Nucleus accumbens (tissue), 56 donors: ENCODE data around the gene PID1.

Source experiments
- DNase-seq, 56 donors: peaks; one replicate each; lab custom pipeline; 2025; lab: John Stamatoyannopoulos, UW

Gene PID1

DNA sequence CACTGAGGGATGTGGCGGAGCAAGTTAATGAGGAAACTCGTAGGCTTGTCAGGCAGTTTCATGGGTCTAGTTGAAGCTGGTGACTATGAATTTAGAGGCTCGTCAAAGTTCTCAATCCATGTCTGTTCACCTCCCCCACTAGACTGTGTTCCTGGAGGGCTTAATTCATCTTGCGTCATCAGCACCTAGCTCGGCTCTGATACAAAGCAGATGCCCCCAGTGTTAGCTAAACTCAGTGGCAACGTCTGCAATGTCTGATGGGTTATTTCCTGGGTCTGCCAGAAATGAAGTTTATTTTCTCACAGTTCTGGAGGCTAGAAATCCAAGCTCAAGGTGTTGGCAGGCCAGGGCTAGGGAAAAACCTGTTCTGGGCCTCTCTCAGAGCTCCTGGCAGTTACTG is 140.6 kb downstream of the PID1 start:
- DNase-seq, result no peak

DNA sequence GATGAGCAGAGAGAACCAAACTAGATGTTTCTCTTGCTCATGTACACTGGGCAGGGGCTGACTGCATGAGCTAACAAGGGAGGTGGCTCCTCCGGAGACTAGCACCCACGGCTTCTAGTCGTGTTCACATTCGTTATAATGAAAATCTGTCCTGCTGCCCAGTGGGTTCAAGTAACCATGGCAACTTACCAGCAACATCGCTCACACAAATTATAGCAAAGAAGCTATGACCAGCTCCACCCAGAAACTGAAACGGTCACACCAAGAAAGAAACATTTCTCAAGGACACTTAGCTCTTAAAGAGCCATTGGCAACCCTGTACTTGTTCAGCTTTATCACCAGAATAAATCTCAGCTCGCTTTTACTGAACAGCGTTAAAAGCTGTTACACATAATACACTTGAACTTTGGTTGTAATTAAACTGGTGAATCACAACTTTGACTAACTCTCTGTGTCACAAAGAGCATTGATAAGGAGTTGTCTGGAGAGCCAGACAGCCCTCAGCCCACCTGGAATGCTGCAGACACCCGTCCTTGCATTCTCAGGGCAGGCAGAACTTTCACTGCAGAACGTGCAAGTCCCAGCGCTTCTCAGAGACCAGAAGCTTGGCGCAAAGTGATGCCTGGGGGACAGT is 141.2 kb downstream of the PID1 start:
- peak in 2 of 56 donors; percentile 2 to 19 for DNase-seq

DNA sequence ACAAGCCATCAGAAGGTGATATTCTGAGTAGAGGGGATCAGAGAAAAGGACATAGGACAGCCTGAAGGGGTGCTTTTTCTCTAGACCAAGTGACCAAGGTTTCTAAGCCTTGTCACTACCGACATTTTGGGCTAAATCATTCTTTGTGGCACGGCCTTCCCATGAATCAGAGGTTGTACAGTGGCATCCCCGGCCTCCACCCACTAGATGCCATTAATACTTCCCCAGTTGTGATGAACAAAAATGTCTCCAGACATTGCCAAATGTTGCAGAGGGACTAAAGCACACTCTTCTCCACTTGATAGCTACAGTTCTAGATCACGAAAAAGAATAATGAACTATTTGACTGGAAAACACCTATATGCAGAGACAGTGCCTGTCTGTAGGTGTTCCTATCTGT is 143.6 kb downstream of the PID1 start:
- no peak for DNase-seq

DNA sequence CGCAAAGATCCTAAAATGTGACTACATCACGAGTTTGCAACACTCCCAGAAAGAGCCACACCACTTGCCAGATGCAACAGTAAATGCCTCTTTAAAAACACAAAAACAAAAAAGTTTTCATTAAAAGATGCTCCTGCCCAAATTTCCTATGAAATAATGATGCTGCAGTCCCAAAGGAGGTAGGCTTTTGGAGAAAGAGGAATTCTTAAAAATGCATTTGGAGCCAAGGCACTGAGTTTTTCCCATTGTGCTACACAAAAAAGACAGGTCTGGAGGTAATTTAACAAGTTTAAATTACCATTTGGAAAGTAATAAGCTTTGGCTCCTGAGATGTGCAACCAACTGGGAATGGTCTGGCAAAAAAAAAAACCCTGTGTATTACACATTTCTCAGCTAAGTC is 145.0 kb downstream of the PID1 start:
- DNase-seq, result no peak

DNA sequence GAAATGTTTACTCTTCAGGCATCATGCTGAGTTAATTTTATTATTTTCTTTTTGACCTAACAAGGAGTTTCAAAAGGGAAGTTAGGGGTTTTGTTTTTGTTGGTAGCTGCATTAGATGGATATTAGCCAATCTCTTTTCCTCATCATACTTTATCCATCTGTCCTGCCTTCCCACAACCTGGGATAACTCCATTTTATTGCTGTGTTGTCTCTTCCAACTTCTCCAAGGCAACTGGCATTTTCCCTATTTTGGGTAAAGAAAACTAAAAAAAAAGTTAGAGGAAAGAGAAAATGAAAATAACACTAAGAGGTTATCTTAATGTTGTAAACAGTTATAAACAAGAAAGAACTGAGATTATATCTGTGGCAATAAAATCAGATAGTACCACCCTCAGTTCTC is 147.0 kb downstream of the PID1 start:
- DNase-seq, result no peak

DNA sequence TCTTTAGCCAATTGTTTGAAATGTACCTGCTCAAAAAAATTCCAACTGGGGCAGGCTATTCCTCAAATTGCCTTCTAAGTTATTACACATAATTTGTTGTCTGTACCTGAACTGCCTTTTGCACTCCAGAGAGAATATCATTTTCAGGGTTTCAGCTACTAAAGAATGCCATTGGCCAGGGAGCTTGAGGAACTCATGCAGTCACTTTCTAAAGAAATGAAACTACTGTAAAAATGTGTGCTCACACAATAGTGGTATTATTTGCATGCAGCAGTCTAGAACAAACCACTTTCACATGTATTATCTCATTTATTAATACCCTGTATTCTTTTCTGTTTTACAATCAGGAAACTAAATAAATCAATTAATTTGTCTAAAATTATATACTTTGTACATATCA is 152.2 kb downstream of the PID1 start:
- no peak for DNase-seq

DNA sequence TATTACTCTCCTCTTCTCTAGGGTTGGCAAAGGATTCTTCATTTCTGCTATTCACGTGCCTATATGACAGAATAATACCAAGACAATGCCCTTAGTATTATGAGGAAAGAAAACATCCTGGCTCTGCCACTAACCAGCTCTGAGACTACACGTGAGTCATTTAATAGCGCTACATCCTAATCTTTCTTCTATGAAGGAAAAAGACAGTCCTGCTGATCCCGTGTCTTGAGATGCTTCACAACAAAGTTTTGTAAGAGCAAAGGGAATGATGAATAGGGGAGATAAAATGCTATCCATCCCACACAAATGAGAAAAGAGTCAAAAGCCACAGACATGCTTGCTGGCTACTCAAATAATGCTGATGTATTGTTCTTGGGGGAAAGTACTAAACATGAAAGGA is 152.8 kb downstream of the PID1 start:
- DNase-seq, result no peak

DNA sequence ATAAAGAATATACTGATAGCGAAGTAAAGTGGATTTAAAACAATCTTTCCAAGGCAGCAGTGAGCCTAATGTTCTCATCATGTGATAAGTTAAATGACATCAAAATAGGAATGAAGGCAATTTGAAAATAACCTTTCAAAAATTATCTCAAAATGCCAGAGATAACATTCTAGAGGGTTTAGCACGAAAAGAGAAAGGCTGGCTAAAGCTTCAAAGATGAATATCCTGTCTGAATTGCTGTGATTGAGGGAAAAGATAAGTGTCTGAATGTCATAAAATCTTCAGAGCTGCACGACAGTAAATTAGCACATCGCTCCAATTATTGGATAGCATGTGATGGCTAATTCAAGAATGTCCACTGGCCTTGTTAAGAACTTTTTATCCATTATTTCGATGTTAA is 159.3 kb downstream of the PID1 start:
- no peak for DNase-seq

DNA sequence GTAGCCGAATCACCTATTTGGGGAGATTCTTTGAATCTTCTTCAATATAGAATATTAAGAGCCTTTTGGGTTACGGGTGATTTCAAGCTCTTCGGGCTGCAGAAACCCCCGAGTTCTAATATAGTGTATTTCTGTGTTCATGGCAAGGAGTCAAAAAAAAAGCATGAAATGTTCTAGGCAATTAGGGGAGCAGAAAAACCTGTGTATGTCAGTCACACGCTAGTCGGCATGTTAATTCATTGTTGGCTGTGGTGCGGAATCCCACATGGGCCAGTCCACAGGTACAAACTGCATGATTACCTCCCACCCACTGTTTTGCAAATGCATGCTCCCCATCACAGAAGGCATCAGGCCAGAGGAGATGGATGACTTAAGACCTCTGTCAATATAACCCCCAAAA is 161.9 kb downstream of the PID1 start:
- no peak for DNase-seq

DNA sequence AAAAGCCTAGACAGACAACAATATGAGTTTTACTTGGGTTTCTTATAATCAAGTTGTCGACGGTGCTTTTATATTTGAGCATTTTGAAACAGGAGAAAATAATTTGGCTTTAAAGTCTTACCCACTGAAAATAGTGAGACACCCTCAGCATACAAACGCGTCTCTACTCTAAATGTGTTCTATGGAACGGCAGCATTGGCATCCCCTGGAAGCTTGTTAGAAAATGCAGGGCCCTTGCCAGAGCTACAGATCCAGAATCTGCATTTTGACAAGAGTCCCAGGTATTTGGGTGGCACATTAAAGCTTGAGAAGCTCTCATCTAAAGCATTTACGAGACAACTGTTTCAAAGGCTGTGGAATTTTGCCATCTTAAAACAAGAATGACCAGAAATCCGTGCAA is 163.5 kb downstream of the PID1 start:
- DNase-seq, result peak in 1 of 56 donors; percentile 12

DNA sequence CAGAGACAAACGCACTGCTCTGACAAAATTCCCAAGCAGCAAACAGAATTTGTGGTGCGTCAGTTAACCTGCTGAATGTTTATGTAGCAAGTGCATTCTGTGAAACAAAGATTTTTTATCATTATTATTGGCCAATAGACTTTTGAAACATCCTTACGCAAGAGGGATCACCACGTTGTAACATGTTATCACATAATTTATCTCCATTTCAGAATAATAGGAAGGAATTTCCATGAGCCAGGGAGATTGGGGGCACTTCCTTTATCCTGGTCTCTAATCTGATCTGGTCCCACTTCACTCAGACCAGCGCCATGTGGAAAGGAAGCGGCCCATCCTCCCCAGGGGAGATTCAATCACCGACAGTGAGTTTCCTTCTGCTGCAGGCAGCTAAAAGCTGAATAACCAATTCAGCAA is 166.1 kb downstream of the PID1 start:
- no peak for DNase-seq

DNA sequence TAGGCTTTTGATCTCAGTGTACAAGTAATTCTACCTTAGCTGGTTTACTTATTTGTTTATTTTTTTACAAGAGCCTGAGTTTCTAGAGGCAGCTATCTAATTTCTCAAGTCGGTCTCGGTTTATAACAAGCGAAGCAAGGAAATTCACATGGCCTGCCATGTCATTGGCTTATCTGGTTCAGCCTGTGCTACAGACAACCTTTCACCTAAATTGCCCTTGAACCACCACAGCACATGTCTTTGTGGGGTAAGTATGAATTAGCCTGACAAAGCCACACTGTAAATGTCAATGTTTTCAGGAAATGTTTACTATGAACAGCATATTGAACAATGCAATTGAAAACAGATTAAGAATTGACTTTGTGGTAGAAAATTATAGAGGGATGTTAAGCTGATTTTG is 167.1 kb downstream of the PID1 start:
- no peak for DNase-seq

DNA sequence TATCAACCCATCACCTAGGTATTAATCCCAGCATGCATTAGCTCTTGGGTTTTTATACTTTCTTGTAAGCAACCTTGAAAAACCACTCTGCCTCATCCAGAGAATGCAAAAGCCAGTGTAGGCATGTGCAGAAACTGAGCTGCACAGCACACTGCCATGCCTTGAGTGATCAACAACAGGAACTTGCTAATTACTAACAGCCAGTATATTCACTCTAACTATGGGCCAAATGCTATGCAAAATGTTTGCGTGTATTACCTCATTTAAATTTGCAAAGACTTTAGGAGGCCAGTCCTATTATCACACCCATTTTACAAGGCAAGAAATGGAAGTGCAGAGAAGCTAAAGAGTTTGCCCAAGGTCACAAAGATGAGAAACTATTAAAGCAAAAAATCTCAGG is 169.8 kb downstream of the PID1 start:
- no peak for DNase-seq

DNA sequence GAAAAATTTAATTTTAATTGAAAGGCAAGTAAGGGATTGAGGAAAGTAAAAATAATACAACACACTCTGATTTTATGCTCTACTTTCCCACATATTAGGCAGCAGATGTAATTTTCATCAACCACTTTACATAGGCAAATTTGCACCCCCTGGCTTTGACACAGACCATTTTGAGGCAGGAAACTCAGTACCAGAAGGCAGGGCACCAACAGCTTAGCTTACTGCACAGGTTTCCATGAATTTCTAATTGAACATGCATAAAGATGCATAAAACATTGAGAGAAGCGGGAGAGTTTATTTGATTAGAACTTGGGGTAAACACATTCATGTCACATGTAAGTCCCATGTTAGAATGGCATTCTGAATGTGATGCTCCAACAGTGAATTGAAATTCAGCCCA is 171.9 kb downstream of the PID1 start:
- no peak for DNase-seq

DNA sequence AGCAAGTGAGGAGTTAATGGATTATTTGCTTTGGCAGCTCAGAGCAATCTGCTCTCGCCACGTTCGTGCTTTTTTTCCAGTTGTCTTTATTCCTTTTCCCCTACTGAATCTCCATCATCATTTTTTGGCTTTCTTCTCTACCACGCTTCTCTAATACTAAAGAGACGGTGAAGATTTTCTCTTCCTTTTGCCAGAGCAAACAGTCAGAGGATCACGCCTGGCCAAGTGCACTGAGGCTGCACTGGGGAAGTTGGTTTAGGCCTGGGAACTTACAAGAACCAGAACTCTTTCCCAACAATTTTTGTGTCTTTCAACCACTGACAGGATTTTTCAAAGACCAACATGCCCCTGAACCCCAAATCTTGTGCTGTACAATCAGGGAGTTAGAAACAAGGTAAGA is 172.3 kb downstream of the PID1 start:
- DNase-seq, result no peak

DNA sequence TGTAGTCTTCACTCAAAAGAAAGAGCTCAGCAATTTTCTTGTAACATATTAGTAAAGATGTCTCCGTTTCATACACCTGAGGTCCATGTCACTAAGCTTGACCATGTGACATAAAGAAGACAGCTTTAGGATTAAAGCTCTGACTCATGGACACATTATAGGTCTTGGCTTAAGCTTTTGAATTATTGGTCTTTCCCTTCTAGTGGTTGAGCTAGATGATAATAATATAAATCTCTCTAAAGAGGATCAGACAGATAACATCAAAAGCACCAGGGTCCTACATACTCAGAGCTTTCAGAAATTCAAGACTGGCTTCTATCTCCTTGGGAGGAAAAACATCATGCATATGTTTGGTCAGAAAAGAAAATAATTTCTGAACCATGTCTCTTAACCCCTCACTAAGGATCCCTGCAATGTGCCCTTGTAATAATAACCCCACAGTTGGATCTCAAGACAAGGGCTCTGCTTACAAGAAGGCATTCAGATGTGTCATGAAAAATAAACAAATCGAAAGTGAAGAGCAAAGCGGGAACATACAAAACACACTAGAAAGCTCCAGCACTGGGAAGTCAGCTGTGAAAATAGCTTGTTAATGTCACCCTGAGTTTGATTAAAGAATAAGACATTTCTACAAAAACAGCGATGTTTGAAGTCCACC is 174.5 kb downstream of the PID1 start:
- DNase-seq, result no peak

DNA sequence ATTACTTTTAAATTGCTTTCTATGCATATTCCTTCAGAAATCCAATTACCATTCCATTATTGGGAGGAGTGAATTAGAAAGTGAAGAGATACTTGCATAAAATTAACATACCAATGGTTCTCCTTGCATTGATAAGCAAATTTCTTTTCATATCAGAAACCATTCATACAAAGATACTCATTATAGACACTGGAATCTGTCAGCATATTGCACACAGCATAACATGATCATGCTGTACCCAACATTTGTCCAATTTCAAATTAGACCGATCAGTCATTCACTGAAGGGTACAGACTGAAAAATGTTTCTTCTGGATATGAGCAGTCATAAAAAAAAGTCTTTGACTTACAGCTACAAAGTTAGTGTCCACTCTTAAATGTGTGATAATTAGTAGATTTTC is 175.6 kb downstream of the PID1 start:
- no peak for DNase-seq

DNA sequence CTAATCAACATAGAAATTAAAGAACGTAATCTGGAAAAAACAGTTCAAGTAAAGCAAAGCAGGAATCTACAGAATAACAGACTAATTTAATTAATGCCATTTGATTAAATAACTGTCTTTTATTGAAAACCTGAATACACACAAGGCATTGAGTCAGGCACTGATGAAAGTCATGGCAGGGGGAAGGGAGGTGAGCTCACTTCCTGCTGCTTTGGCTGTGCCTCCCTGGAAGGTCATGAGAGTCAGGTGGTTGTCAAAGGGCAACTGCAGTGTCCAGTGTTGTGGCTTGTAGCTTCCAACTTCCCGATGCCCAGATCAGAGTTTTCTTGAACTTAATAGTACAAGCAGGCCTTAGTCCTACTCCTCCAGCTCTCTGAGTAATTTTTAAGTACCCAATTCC is 180.9 kb downstream of the PID1 start:
- DNase-seq, result peak in 1 of 56 donors; percentile 0

DNA sequence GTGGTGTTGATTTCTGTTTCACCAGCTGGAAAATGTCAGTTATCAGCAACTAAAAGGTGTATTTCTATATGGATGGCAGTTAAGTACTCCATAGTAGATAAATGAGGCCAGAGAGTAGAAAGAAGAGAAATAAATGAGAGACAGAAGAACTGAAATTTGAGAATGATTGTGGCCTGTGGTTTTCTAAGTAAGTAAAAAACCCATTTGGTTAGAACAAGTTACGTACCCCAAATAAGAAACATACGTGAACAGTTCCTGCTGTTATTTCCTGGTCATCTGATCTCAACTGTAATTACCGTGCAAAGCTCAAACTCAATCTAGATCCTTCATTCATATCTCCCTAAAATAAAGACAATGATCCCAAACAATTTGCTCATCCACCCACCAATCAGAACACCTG is 181.3 kb downstream of the PID1 start:
- no peak for DNase-seq

DNA sequence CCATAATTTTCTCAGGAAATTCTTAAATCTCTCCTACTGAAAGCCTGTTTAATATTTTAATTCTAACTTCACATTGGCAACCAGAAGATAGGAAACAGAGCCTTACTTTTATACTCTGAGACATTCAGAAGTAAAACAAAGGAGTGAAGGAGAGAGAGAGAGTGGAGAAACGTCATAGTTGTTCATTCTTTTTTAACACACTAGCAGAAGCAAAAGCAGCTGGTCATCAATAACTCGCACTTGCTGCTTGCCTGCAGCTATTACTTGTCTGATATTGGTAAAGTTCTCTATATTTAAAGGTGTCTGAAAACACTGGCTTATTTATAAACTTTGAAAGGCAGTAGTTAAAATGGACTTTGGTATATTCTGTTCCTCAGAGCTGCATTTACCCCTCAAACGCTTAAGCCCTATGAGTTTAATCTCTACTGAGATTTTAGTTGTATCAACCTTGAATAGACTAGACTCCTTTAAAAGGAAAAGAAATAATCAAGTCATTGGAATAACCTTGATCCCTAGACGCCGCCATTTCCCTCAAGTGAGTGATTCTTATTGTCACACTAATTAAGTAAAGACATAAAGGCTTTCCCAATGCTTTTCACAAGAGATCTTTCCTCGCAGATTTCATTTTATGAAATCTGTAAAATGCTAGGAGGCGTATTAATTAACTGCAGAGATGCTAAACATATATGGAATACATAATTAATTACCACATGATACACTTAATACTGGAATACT is 182.0 kb downstream of the PID1 start:
- no peak for DNase-seq

DNA sequence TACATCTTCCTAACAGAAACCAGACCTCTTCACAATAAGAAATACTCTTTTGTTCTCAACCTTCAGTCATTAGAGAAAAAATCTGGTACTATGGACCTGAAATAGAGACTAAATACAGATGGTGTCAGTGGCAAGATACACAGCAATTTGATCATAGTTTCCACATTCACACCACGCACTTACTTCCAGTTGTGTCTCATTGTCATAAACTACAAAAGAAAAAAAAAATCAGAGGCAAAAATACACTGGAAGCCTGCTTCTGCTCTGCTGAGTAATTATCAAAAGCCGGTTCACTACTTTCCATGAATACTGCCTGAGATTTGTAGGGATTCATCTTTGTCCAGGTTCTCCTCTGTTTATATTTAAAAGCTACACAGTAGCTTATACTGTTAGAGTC is 182.6 kb downstream of the PID1 start:
- no peak for DNase-seq
